GM19395 (cell line): ENCODE results near the gene PHYHIPL.
"Not testable (repeated sequence)": the region's sequence is repeated elsewhere in the genome, so short reads cannot be mapped to it uniquely, and the experiment has no call there.

Source experiments
- ATAC-seq: cut with Tn5 transposase; IDR thresholded peaks from one replicate; pipeline ENCODE4 v1.9.1; 2021; ENCODE audit warnings: mild to moderate bottlenecking, moderate library complexity; ENCODE audit not compliant: unreplicated experiment

The PHYHIPL gene

DNA sequence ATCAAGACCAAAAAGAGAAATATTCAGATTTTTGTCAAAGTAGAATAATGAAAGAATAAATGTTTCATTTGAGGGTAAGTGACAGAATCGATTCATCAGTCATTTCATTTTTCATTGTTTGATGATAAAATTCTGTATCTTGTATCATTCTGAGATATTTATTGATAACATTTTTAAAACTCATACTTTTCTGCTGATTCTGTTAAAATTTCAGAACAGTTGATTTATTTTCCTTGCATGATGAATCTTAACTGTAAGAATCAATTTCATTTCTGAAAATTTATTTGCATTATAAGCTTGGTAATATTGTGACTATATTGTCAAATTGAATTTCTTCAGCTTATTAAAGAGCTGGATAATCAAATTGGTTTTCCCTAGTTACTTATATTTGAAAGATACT lies 13.9 kb downstream of the PHYHIPL start:
- no peak for ATAC-seq

DNA sequence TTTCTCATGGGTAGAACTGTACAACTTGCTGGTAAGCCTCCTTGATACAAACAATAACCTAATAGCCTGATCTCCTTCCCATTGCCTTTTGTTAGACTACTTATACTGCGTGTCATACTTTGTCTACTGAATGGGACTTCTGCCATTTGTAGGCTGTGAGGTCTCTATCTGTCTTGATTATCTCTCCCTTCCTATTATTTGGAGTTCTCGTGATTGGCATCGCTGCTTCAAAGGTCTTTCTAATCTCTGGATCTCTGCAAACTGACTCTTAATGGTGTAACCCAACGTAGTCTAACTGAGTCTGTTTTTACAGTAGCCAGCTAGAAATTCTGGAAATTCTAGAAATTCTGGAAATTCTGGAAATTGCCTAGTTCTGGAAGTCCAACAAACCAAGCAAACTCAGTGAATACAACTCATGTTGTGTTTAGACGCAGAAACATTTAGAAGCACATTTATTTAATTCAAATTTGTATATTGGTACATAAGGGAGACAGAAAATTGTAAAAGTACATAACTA lies 29.8 kb downstream of the PHYHIPL start:
- no peak for ATAC-seq

DNA sequence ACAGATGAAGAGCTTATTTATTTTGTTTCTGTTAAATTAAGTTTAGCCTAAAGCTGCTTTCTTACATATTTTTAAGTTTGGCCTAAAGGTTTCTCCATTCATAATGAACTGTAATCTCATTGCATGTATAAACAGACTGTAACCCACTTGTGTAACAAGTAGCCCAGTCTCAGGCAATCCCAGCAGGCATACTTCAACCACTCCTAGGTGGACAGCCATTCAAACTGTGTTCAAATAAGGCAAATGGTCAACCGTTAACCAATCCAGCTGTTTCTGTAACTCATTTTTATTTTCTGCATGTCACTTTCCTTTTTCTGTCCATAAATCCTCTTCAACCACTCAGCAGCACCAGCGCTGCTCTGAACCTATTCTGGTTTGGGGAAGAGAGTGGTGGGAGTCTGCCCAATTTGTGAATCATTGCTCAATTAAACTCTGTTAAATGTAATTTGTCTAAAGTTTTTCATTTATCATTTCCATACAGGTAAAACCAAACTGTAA lies 35.9 kb downstream of the PHYHIPL start:
- ATAC-seq: no peak

DNA sequence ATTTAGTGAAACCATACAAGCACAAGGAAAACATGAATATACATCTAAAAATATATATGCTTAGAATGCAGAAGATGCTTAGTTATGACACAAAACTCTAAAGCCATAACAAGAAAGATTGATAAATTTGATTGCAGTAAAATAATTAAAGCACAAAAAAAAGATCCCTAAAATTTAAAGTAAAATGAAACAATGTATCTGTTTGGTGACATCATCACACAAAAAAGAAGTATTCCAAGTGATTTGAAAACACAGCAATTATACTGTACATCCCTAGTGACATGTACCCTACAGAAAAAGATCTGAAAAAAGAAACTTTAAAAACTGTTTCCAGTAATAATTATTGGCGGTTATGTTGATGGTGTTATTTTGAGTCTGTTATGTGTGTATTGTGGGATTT lies 37.7 kb downstream of the PHYHIPL start:
- ATAC-seq: no peak

DNA sequence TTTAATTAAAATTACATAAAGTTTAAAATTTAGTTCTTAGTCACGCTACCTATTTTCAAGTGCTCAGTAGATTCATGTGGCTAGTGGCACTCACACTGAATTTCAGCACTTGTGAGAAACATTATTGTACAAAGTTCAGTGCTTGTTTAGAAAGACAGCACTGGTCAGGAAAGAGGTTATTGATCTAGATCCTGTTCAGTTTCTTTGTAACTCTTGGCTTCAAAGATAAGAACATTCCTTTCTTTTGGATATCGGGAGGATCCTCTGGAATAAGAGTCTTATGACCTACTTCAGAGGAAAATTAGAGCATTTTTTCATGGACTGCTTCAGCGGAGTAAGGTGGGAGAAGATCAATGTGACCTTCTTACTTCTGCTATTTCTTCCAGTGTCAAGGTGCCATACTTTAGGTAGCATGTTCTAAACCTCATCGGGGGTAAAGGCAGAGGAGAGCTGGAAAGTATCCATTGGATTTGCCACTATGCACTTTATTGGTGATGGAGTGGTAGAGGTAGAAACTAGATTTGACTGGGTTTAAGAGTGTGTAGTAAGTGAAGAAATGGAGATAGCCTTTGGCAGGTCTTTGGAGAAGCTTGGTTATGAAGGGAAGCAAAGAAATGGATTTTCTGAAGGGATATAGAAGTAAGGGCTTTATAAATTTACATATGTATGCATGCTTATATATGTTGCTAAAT lies 39.9 kb downstream of the PHYHIPL start:
- no peak for ATAC-seq

DNA sequence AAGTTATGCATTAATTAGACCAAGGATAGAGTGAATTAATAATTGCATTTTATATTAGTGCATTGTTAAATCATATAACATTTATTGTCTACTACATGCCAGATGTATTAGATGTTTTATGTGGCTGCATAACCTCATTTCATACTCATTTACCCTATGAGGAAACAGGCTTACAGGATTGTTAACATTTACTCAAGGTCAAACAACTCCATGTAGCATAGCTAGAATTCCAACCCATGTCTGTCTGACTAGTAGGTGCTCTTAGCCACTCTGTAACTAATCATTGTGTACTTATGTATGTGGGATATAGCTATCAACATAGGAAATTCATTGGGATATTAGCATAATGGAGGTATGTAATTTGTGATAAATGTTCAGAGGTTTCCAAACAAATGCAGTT lies 46.3 kb downstream of the PHYHIPL start:
- ATAC-seq: no peak

DNA sequence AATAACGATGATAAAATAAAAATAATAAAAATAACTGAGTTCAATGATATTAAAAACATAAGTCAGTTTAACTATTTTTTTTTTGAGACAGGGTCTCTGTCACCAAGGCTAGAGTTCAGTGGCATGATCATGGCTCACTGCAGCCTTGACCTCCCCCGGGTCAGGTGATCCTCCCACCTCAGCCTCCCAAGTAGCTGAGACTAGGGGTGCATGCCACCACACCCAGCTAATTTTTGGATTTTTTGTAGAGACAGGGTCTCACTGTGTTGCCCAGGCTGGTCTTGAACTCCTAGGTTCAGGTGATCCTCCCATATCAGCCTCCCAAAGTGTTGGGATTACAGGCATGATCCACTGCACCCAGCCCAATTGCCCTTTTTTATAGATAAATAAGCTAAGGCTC lies 47.2 kb downstream of the PHYHIPL start:
- ATAC-seq: not testable (repeated sequence)

DNA sequence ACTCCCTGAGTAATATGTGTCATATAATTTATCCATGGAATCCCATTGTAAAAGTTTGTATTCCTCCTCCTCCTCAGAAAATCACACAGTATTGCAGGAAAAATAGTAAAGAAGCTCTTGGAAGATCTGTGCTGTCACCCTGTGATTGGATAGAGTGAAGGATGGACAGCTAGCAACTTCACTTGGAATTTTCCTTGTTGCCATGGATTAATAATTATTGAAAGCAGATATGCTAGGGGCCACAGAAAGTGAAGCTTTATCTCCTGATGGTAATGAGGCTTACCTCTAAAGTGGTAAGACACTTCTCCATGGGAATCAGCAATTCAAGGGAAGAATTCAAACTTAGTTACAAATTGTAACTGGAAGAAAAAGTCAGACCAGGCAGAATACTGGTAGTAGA lies 48.8 kb downstream of the PHYHIPL start:
- no peak for ATAC-seq

DNA sequence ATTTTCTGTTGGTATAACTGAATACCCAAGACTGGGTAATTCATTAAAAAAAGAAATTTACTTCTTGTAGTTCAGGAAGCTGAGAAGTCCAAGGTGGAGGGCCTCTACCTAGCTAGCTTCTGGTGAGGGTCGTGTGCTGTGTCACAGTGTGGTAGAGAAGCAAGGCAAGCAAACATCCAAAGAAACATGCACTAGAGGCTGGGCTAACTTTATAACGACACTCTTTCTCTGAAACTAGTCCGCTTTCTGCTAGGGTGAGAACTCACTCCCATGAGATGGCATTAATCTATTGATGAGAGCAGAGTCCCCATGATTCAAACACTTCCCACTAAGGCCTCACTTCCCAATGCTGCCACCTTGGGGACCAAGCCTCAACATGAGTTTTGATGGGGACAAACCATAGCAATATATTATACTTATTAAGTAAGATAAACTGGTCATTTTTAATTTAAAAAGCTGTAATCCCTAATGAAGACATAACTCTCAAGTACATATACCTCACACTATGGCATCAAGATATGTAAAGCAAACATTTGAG lies 50.8 kb downstream of the PHYHIPL start:
- ATAC-seq: no peak

DNA sequence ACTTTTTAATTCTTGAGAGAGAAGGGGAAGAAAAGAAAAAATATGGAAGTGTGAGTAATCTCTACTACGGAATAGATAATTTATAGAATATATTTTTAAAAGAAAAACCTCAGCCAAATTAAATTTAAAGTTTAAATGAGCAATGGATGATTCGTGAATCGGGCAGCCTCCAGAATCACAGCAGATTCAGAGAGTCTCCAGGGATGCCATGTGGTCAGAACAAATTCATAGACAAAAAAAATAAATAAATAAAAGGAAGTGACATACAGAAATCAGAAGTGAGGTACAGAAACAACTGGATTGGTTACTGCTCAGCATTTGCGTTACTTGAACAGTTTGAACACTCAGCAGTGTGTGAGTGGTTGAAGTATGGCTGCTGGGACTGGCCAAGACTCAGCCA lies 53.0 kb downstream of the PHYHIPL start:
- ATAC-seq: no peak

DNA sequence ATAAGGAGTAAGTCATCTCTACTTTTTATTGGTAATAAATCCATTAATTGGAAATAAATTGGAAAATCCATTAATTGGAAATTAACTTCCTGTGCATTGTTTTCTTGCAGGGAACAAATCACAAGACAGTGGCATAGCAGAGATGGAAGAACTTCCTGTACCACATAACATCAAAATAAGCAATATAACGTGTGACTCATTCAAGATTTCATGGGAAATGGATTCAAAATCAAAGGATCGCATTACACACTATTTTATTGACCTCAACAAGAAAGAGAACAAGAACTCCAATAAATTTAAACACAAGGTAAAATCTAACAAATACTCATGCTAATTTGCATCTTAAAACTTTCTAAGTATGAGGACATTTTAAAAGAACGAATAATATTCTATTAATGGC lies 57.8 kb downstream of the PHYHIPL start:
- ATAC-seq: no peak

DNA sequence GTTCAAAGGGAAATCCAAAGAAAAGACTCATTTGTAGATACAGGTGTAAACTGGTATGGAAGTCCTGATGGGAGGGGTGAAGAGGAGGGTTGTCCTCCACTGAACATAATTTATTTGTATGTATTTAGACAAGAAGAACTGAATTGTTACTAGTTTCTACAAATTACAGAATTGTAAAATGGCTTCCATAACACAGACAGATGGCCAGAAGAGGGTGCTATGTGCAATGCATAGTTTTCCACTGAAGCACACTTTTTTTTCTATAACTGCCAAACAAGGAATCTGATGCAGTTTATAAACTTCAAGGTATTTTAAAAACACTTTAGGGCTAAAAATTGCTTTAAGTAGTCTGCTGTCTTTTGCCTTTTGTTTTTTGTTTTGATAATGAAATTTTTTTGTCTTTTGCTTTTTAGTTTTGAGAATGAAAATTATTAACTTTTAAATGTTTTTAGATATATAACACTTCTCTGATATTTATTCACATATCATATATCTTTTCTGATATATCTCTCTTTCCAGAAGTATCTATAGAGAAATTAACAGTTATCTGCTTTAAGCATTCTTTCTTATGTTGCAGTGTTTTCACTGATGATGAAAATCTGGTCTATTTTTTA lies 58.5 kb downstream of the PHYHIPL start:
- ATAC-seq: no peak

DNA sequence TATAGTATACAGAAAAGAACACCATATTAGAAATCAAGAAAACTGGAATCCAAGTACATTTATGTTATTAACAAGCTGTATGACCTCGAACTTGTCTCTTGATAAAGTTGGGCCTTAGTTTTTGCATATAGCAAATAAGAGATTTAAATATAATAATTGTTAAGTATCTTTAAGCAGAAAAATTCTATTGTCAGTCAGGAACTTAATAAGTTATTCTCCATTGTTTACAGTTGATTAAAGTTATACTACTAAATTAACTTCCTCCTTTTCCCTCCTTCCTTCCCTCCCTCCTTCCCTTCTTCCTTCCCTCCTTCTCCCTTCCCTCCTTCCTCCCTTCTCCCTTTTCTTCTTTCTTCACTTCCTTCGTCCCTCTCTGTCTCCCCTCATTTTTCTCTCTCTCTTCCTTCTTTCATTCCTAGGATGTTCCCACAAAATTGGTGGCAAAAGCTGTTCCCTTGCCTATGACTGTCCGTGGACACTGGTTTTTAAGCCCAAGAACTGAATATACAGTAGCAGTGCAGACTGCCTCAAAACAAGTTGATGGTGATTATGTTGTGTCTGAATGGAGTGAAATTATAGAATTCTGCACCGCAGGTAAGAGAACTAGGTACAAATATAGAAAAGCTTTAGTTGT lies 59.7 kb downstream of the PHYHIPL start:
- no peak for ATAC-seq

DNA sequence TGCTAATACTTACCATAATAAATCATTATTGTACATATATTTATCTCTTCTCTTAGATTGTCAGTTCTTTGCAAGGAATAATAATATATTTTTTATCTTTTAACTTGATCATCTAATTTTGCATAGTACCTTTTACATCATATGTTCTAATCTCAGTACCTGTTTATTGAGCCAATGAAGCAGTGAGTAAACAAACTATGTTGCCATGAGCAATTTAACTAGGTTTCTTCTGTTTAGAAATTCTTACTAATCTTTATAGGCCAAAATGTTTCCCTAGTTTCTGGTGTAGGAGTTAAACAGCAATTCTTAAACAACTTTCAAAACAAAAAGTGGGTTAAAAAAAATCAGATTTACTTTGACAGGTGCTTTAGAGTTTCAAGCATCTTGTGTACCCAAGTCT lies 61.3 kb downstream of the PHYHIPL start:
- ATAC-seq: no peak

DNA sequence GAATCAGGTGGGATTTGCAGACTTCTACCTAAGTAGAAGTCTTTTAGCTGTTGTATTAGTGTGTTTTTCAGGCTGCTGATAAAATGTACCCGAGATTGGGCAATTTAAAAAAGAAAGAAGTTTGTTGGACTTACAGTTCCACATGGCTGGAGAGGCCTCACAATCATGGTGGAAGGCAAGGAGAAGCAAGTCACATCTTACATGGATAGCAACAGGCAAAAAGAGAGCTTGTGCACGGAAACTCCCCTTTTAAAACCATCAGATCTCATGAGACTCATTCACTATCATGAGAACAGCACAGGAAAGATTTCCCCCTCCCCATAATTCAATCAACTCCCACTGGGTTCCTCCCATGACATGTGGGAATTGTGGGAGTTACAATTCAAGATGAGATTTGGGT lies 62.7 kb downstream of the PHYHIPL start:
- ATAC-seq: not testable (repeated sequence)

DNA sequence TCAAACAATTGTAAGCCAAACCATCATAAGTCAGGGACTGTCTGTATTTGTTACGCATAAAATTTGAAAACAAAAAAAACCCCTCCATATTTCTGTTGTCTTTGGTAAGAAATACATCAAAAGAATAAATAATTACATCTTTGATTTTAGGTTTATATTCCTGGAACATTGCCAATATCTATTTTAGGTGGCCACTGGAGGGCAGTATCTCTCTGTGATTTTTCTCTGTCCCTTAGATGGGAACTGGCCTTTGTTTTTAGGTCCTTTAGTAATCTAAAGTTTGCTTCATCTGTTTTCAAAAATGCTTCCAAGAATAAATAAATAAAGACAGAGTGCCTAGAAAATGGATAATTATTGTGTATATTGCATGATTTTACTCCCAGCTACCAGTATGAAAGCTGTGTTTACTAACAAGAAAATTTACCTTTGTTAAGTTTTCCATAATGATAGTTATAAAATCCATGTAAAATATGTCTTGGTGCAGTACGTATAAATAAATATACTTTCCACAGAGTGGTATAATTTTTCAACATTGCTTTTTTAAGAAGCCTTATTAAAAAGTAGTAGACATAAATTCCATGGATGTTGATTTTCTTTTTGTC lies 64.2 kb downstream of the PHYHIPL start:
- no peak for ATAC-seq

DNA sequence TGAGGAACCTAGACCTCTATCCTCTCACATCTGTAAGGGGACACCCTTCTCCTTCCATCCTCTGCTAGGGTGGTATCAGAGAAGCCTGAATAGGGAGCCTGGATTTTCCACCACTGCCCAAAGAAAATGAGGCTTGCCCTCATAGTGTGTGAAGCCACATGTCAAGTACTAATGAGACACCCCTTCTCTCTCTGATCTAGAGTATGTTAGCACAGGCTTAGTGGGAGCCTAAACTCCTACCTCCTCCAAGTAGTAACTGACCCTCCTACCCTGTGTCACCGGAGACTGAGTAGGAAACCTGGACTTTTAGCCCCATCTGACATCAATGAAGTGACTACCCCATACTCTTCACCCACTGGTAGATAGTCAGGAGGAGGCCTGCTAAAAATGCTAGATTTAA lies 65.6 kb downstream of the PHYHIPL start:
- no peak for ATAC-seq

DNA sequence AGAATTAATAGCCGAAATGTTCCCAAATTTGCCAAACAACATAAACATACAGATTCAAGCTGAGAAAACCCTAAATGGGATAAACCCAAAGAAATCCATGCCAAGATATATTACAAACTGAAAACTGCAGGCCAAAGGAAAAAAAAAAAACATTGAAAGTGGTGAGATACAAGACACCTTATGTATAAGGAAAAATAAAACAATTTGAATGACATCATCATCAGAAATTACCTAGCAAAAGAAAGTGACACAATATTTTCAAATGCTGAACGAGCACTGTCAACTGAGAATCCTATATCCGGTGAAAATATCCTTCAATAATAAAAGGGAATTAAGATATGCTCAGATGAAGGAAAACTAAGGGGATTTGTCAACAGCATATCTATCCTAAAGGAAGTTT lies 66.5 kb downstream of the PHYHIPL start:
- ATAC-seq: no peak

DNA sequence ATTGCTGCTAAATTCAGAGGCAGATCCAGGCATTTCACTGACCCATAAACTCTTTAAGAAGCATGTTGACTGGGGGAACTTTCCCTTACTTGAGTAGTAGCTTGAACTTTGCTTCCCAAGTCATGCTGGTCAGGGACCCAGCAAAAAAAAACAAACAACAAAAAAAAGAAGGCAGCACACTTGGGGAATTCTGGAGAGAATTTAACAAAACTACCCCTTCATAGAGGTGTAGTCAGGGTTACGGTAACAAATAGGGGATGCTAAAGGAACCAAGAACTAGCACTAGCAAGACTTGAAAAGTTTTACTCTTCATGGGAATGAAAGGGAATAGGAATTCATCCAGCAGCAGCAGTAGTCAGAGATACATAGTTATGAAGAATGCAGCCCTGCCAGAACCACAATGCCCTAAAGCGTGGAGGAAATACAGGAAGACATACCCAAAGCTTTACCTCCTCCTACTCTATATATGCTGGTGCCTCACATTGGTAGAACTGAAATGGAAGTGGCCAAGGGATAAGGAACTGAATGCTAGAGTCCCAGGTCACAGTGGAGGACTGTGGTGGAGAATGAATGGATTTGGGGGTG lies 67.3 kb downstream of the PHYHIPL start:
- no peak for ATAC-seq

DNA sequence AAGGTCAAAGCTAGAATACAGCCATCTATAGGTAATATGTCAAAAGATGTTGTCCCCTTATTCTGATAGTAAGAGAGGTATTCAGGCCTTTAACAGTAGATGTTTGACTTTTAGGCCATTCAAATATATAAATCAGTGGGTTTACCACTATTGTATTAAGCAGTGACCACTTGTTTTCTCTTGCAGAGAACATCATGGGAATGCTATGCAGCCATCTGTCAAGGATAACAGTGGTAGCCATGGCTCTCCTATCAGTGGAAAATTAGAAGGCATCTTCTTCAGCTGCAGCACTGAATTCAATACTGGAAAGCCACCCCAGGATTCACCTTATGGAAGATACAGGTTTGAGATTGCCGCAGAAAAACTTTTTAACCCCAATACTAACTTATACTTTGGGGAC lies 68.4 kb downstream of the PHYHIPL start:
- ATAC-seq: no peak

DNA sequence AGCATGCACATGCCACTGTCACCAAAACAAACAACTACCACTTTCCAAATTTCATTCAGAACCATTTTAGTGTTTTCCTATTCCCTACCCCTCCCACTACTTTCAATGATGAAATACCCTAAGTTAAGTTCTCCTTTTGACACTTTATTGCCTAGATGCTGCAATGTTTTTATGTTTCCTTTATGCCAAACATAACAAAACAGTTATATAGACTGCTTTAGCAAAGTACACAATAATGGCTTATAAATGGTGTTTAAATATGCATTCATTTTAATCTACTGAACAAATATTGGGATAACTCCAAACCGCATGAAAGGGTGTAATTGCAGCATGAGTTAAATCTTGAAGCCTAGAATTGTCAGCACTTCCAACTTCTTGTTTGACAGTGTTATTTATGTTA lies 69.2 kb downstream of the PHYHIPL start:
- ATAC-seq: no peak
